GM12891 (cell line): ENCODE data around the gene CDH18.

Experiments
- POLR2A ChIP-seq: IDR thresholded peaks from 2 replicates; pipeline ENCODE4 v1.6.1; 2011; ENCODE audit warnings: low read depth, low read length, control low read depth
- POLR2AphosphoS5 ChIP-seq: IDR thresholded peaks from 2 replicates; pipeline ENCODE4 v1.6.1; 2011; ENCODE audit warnings: low read depth, low read length, control low read depth
- POU2F2 ChIP-seq: IDR thresholded peaks from 2 replicates; pipeline ENCODE4 v1.6.1; 2011; ENCODE audit warnings: low read depth, mild to moderate bottlenecking, control low read depth, low read length, moderate library complexity
- SPI1 ChIP-seq: IDR thresholded peaks from 2 replicates; pipeline ENCODE4 v1.6.1; 2011; ENCODE audit warnings: low read depth, low read length, control low read depth
- TAF1 ChIP-seq: IDR thresholded peaks from 2 replicates; pipeline ENCODE4 v1.6.1; 2011; ENCODE audit warnings: low read depth, low read length, control low read depth

DNA sequence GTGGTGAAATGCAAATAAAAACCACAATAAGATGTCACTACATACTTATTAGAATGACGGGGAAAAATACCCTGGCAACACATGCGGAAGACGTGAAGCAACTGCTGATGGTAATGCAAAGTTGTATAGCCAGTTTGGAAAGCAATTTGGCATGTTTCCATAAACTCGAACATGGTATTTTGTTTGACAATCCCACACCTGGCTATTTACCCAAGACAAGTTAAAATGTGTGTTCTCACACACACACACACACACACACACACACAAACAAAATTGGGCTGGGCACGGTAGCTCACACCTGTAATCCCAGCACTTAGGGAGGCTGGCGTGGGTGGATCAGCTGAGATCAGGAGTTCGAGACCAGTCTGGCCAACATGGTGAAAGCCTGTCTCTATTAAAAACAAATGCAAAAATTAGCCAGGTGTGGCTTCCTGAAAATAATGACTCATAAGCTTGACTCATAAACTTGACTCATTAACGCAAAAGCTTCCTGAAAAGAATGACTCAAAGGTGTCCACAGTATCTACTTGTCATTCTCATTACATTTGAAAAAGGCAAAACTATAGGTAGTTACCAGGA is 456.5 kb downstream of the CDH18 start:
- TF ChIP-seq POLR2A (no peak), TAF1 (no peak), POLR2AphosphoS5 (no peak), SPI1 (no peak), POU2F2 (no peak)
